Measurements from ENCODE around the gene WBP2NL.

GRCh38 chr22:42035256-42035655, 36.7 kb downstream of the WBP2NL start:
- TF ChIP-seq, protein P1, sequence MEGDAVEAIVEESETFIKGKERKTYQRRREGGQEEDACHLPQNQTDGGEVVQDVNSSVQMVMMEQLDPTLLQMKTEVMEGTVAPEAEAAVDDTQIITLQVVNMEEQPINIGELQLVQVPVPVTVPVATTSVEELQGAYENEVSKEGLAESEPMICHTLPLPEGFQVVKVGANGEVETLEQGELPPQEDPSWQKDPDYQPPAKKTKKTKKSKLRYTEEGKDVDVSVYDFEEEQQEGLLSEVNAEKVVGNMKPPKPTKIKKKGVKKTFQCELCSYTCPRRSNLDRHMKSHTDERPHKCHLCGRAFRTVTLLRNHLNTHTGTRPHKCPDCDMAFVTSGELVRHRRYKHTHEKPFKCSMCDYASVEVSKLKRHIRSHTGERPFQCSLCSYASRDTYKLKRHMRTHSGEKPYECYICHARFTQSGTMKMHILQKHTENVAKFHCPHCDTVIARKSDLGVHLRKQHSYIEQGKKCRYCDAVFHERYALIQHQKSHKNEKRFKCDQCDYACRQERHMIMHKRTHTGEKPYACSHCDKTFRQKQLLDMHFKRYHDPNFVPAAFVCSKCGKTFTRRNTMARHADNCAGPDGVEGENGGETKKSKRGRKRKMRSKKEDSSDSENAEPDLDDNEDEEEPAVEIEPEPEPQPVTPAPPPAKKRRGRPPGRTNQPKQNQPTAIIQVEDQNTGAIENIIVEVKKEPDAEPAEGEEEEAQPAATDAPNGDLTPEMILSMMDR (IDR thresholded peaks at IDR 0.05): no peak
- TF ChIP-seq POLR2A (IDR thresholded peaks at IDR 0.05): no peak
